CD4-positive, alpha-beta T cell (primary cell): Measurements from ENCODE around the gene MELTF. TPM values are rescaled to one million over a fixed set of nuclear protein-coding genes. Genes with fewer than 3 reads are reported as not detected.

Experiments
- ATAC-seq: fragments of 200-7000 bp; cut with Tn5 transposase; one replicate; pipeline ENCODE4 v1.10.0; 2022; ENCODE audit warnings: mild to moderate bottlenecking; ENCODE audit not compliant: poor library complexity
- CTCF ChIA-PET: fragments of 350-600 bp; sonication (Branson Sonifier 250); formaldehyde crosslinking; loops from one replicate; lab custom pipeline; 2021; ENCODE audit warnings: antibody characterized with exemption, inconsistent platforms; lab: Charles Lee
- POLR2A ChIA-PET: fragments of 350-600 bp; sonication (Branson Sonifier 250); formaldehyde crosslinking; loops from one replicate; lab custom pipeline; 2021; ENCODE audit warnings: antibody characterized with exemption, inconsistent platforms; lab: Charles Lee
- DNase-seq, 14 experiments: peaks; one replicate each; pipeline ENCODE4 v3.0.0-alpha.2; 2013 to 2020; ENCODE audit warnings: mixed read lengths in 2 of 14
- H3K27ac ChIP-seq, 2 donors: one replicate each; pipeline versions ENCODE4 v1.5.1 to v1.7.0; 2013; ENCODE audit warnings: low read length in 2 of 2, low read depth in 1 of 2, mild to moderate bottlenecking in 1 of 2
- H3K27me3 ChIP-seq, 2 experiments: 1 replicate in 1 of 2; 2 replicates in 1 of 2; pipeline versions ENCODE4 v1.6.1 to v1.7.0; 2013; ENCODE audit warnings: low read length in 2 of 2, control low read depth in 1 of 2, mild to moderate bottlenecking in 1 of 2, moderate library complexity in 1 of 2; ENCODE audit not compliant: insufficient read depth in 2 of 2, control insufficient read depth in 1 of 2
- H3K36me3 ChIP-seq: one replicate; pipeline ENCODE4 v1.6.1; 2013; ENCODE audit warnings: low read length, control low read depth; ENCODE audit not compliant: insufficient read depth
- H3K4me1 ChIP-seq: one replicate; pipeline ENCODE4 v1.6.1; 2013; ENCODE audit warnings: low read length, control low read depth; ENCODE audit not compliant: insufficient read depth
- H3K4me3 ChIP-seq: one replicate; pipeline ENCODE4 v1.5.1; 2013; ENCODE audit warnings: mild to moderate bottlenecking, low read length, moderate library complexity
- H3K9me3 ChIP-seq, 2 experiments: 1 replicate in 1 of 2; 2 replicates in 1 of 2; pipeline versions ENCODE4 v1.6.1 to v1.7.0; 2013; ENCODE audit warnings: low read length in 2 of 2, mild to moderate bottlenecking in 2 of 2, control low read depth in 1 of 2, moderate library complexity in 1 of 2; ENCODE audit not compliant: control insufficient read depth in 1 of 2, insufficient read depth in 1 of 2
- H3K27ac Mint-ChIP-seq: one replicate; pipeline ENCODE4 v1.8.0; 2020; ENCODE audit warnings: mixed read lengths
- H3K27me3 Mint-ChIP-seq: one replicate; pipeline ENCODE4 v1.8.0; 2021; ENCODE audit warnings: mixed read lengths
- H3K36me3 Mint-ChIP-seq: one replicate; pipeline ENCODE4 v1.8.0; 2021; ENCODE audit warnings: low read depth, mixed read lengths
- H3K4me1 Mint-ChIP-seq: one replicate; pipeline ENCODE4 v1.8.0; 2021; ENCODE audit warnings: low read depth, mixed read lengths
- H3K4me3 Mint-ChIP-seq: one replicate; pipeline ENCODE4 v1.8.0; 2020; ENCODE audit warnings: mild to moderate bottlenecking, mixed read lengths
- H3K9me3 Mint-ChIP-seq: one replicate; pipeline ENCODE4 v1.8.0; 2020; ENCODE audit warnings: mixed read lengths
- CTCF ChIP-seq: fragments of 200-600 bp; IDR thresholded peaks from one replicate; pipeline ENCODE4 v1.8.0; 2022; ENCODE audit warnings: antibody characterized with exemption, mild to moderate bottlenecking
- intact Hi-C, 2 experiments: fragments of 100-400 bp; cut with DNase I in 1 of 2; cut with micrococcal nuclease in 1 of 2; formaldehyde crosslinking; loops; one replicate each; pipeline versions ENCODE4 v1.15.1 to v1.9.0; 2023 to 2025; cut with DNase I, micrococcal nuclease
- total RNA-seq, 174 experiments: library from RNA in 2 of 174; stranded (reverse) in 2 of 174; gene quantifications; one replicate each; pipeline ENCODE4 v1.2.3 and lab custom pipeline; 2021 to 2026

MELTF gene
- total RNA-seq, 2 experiments from 2014 or later = 0.89 to 1.2 TPM

DNA sequence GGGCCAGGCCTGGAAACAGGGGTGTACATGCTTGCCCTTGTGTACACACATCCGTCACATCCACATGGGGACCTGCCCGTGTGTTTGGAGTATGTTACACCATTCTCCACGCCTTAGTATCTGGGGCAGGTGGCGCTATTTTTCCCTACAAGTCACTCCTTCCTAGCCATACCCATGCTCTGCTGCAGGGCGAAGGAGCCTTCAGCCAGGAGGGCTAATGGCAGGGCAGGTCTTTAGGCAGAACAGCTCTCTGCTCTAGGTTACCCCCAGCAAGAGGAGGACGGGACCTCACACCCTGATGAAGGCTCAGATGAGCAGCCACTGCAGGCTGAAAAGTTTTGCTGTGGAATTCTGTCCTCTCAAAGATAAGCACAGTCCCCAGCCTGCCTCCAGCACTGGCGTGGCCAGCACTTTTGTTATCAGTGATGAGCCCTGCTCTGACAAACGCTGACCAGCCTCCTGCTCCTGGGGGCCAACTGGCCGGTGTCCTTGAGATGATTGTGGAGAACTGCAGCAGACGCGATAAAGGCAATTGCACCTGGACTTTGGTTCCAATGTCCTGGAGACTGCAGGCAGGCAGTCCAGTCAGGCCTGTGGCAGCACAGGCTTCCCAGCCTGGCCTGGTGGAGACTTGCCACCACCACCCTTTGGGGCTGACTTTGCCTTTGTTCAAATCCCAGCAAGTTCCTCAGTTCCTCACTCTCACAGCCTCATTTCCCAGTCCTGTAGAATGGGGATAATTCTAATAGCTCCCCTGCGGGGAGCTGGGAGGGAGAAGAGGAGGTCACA lies 41.2 kb downstream of the MELTF start:
- ChIA-PET CTCF (no interaction called here), POLR2A (no interaction called here)
- Mint-ChIP-seq H3K9me3 (peaks cover 2% of the 10 kb centered on the region), H3K27me3 (peaks cover 6% of the 10 kb centered on the region), H3K4me3 (no peak overlapping the region), H3K27ac (no peak overlapping the region), H3K36me3 (no peaks in the 10 kb centered on the region), H3K4me1 (no peaks in the 10 kb centered on the region)
- no peaks in the 10 kb centered on the region for H3K4me1 ChIP-seq
- no peak overlapping the region for H3K27ac ChIP-seq
- H3K27me3 ChIP-seq = no peaks in the 10 kb centered on the region
- intact Hi-C loops = no loop called here
- H3K4me3 ChIP-seq = no peak overlapping the region
- H3K9me3 ChIP-seq = peaks cover 0 to 6% of the 10 kb centered on the region in 2 experiments
- ATAC-seq (no peak), DNase-seq (no peak)
- TF ChIP-seq CTCF = no peak
- no peaks in the 10 kb centered on the region for H3K36me3 ChIP-seq

DNA sequence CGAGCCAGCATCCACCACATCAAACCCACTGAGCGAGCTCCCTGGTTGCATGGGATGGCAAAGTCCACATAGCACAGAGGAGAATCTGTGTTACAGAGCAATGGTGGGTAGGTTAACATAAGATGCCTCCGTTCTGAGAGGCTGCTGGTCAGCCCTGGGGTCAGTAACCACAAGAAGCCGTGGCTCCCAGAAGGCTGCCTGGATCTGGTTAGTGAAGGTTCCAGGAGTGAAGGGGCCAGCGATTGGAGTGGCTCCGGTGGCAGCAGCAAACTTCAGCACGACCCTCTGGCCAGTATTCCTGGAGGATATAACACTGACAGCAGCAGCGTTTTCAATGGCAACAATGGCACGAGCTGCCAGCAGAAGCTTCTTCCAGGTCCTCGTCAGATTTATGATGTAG lies 42.6 kb downstream of the MELTF start:
- Histone ChIP-seq H3K27ac (no peak overlapping the region), H3K36me3 (no peaks in the 10 kb centered on the region), H3K4me1 (no peaks in the 10 kb centered on the region), H3K4me3 (no peak overlapping the region), H3K9me3 (peaks cover 5 to 10% of the 10 kb centered on the region in 2 experiments), H3K27me3 (no peaks in the 10 kb centered on the region)
- no peak for TF ChIP-seq CTCF
- ChIA-PET POLR2A (interaction anchor here (0.7 kb wide), 1 partner anchor 159 kb away, joined by 3 read pairs; no protein-coding TSS in a partner anchor), CTCF (no interaction called here)
- no peak overlapping the region for H3K4me3 Mint-ChIP-seq
- peaks cover 6% of the 10 kb centered on the region for H3K27me3 Mint-ChIP-seq
- no peaks in the 10 kb centered on the region for H3K36me3 Mint-ChIP-seq
- intact Hi-C loops = no loop called here
- ATAC-seq (no peak), DNase-seq (no peak)
- no peak overlapping the region for H3K27ac Mint-ChIP-seq
- H3K9me3 Mint-ChIP-seq = peaks cover 2% of the 10 kb centered on the region
- H3K4me1 Mint-ChIP-seq = no peaks in the 10 kb centered on the region

DNA sequence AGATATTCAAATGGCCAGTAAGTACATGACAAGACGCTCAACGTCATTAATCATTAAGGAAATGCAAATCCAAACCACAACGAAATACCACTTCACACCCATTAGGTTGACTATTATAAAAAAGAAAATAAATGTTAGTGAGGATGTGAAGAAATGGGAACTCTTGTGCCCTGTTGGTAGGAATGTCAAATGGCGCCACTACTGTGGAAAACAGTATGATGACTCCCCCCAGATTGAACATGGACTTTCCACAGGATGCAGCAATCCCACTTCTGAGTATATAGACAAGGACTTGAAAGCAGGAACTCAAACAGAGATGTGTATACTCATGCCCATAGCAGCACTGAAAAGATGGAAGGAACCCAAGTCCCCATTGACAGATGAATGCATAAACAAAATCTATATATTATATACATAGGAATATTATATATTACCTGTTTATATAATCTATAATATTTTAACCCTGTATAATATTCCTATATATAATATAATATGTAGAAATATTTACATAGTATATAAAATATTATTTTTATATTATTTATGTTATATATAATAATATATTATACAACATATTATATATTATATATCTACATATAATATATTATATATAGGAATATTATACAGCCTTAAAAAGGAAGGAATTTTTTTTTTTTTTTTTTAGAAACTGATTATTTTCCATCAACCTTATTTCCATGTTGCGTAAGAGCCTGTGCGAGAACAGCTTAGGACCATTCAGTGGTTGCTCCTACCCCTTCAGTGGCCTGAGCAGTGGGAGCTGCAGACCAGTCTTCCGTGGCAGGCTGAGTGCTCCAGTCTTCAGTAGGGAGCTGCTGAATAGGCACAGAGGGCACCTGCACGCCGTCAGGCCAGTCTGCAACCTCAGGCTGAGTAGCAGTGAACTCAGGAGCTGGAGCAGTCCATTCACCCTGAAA lies 43.4 kb downstream of the MELTF start:
- DNase-seq = no peak
- Mint-ChIP-seq H3K9me3 (peaks cover 6% of the 10 kb centered on the region), H3K27me3 (peaks cover 10% of the 10 kb centered on the region), H3K4me1 (no peaks in the 10 kb centered on the region), H3K4me3 (no peak overlapping the region), H3K36me3 (no peaks in the 10 kb centered on the region), H3K27ac (no peak overlapping the region)
- ChIA-PET POLR2A (interaction anchor here (0.7 kb wide), 1 partner anchor 158 kb away, joined by 3 read pairs; no protein-coding TSS in a partner anchor), CTCF (no interaction called here)
- Histone ChIP-seq H3K27ac (no peak overlapping the region), H3K36me3 (no peaks in the 10 kb centered on the region), H3K9me3 (peaks cover 5 to 10% of the 10 kb centered on the region in 2 experiments), H3K4me3 (no peak overlapping the region), H3K4me1 (no peaks in the 10 kb centered on the region), H3K27me3 (peaks cover 0 to 3% of the 10 kb centered on the region in 2 experiments)
- no peak for TF ChIP-seq CTCF
- no peak for ATAC-seq
- intact Hi-C loops = no loop called here
